ENCODE measurements around the gene SNX30.

The SNX30 gene

GRCh38 chr9:112785986-112786385 lies 35.4 kb downstream of the SNX30 start:
- DNase-seq, result no peak

GRCh38 chr9:112786829-112787520 lies 36.4 kb downstream of the SNX30 start:
- DNase-seq, result no peak

- DNase-seq, result no peak
Measured at GRCh38 chr9:112787978-112788377, 37.4 kb downstream of the SNX30 start.

GRCh38 chr9:112789473-112789872 lies 38.9 kb downstream of the SNX30 start:
- no peak for DNase-seq

GRCh38 chr9:112789891-112790774 lies 39.6 kb downstream of the SNX30 start:
- no peak for DNase-seq

GRCh38 chr9:112792670-112793069 lies 42.1 kb downstream of the SNX30 start:
- no peak for DNase-seq

- DNase-seq, result peak; percentile 48
Measured at GRCh38 chr9:112793213-112793810, 42.8 kb downstream of the SNX30 start.

GRCh38 chr9:112794731-112795130 lies 44.2 kb downstream of the SNX30 start:
- DNase-seq, result no peak

- DNase-seq, result no peak
Measured at GRCh38 chr9:112795921-112796320, 45.4 kb downstream of the SNX30 start.

- DNase-seq, result no peak
Measured at GRCh38 chr9:112796485-112796884, 45.9 kb downstream of the SNX30 start.

GRCh38 chr9:112809351-112809848 lies 58.8 kb downstream of the SNX30 start:
- DNase-seq, result no peak

- no peak for DNase-seq
Measured at GRCh38 chr9:112809906-112810305, 59.3 kb downstream of the SNX30 start.

GRCh38 chr9:112810696-112811490 lies 60.3 kb downstream of the SNX30 start:
- DNase-seq, result no peak

- no peak for DNase-seq
Measured at GRCh38 chr9:112811518-112811917, 61.0 kb downstream of the SNX30 start.

GRCh38 chr9:112815868-112816267 lies 65.3 kb downstream of the SNX30 start:
- DNase-seq, result no peak

GRCh38 chr9:112817860-112818203 lies 67.3 kb downstream of the SNX30 start:
- no peak for DNase-seq

GRCh38 chr9:112819635-112820496 lies 69.3 kb downstream of the SNX30 start:
- peak; percentile 37 for DNase-seq

GRCh38 chr9:112820881-112821280 lies 70.3 kb downstream of the SNX30 start:
- no peak for DNase-seq

GRCh38 chr9:112822618-112823017 lies 72.1 kb downstream of the SNX30 start:
- no peak for DNase-seq

GRCh38 chr9:112823257-112823656 lies 72.7 kb downstream of the SNX30 start:
- DNase-seq, result no peak

GRCh38 chr9:112831281-112831851 lies 80.8 kb downstream of the SNX30 start:
- DNase-seq, result no peak

GRCh38 chr9:112831969-112832368 lies 81.4 kb downstream of the SNX30 start:
- DNase-seq, result no peak
